ENCODE results near the gene CYTH2. TPM values are rescaled to one million over a fixed set of nuclear protein-coding genes. Genes with fewer than 3 reads are reported as not detected.
A peak's percentile ranks its signal among the peaks of the same experiment; 100 is the strongest.

The CYTH2 gene
- total and polyA plus RNA-seq, 2 experiments from 2014 or later: 41.1 to 60.4 TPM

DNA sequence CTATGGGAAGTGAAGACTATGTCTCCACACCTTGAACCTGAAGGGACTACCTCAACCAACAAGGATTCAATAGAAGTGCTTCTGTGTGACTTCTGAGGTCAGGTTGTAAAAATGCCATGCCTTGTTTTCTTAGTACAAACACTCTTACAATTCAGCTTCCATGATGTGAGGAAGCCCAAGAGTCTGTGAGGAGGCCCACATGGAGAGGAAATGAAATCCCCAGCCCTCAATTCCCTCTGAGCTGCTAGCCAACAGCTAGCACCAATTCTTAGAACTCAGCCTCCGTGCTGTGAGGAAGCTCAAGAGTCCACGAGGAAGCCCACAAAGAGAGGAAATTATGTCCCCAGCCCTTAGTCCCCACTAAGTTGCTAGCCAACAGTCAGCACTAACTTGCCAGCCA lies 55.1 kb downstream of the CYTH2 start:
- Histone ChIP-seq H3K4me3 (no peak overlapping the region), H3K4me2 (no peak overlapping the region), H3K79me2 (replicated peaks; ENCODE audit: insufficient read depth) (no peaks in the 10 kb centered on the region), H3F3A (replicated peaks; ENCODE audit: low read depth) (no peaks in the 10 kb centered on the region), H3K27me3 (ENCODE audit: insufficient read depth) (no peaks in the 10 kb centered on the region), H3K9me2 (ENCODE audit: insufficient read depth) (no peaks in the 10 kb centered on the region), H3K36me3 (ENCODE audit: insufficient read depth) (peaks cover 8% of the 10 kb centered on the region; the same call in 1 of the 2 replicates), H3K4me1 (ENCODE audit: insufficient read depth) (no peaks in the 10 kb centered on the region), H4K20me1 (replicated peaks; ENCODE audit: insufficient read depth) (no peaks in the 10 kb centered on the region), H3K27ac (ENCODE audit: low read depth) (no peak overlapping the region), H2AFZ (0 out of 2 replicates have a peak overlapping the region, but pooled peaks have one; percentile 69)
- Mint-ChIP-seq H3K27ac (no peak overlapping the region), H3K9me3 (peaks cover 40% of the 10 kb centered on the region), H3K36me3 (ENCODE audit: low read depth) (peaks cover 23% of the 10 kb centered on the region; the same call in 2 of the 3 replicates), H3K4me3 (no peak overlapping the region), H3K4me1 (peaks cover 5% of the 10 kb centered on the region; the same call in 1 of the 3 replicates), H3K27me3 (ENCODE audit: insufficient read depth, low read depth, poor library complexity) (peaks cover 10% of the 10 kb centered on the region)
- DNase-seq (ENCODE audit: low spot score): no peak
- ATAC-seq: no peak
- TF ChIP-seq EZH2 (IDR thresholded peaks at IDR 0.05; ENCODE audit: low read depth, unreplicated experiment): no peak
- TF ChIP-seq NANOG (IDR thresholded peaks at IDR 0.05; ENCODE audit: borderline replicate concordance): no peak
- TF ChIP-seq POLR2AphosphoS5 (IDR thresholded peaks at IDR 0.05; ENCODE audit: low read depth): no peak
- no peak for TF ChIP-seq CREB1 (CRISPR knock-in tag; IDR thresholded peaks at IDR 0.05; ENCODE audit: low read depth)
- no peak for TF ChIP-seq EZH2phosphoT487 (IDR thresholded peaks at IDR 0.05; ENCODE audit: unreplicated experiment)
- TF ChIP-seq, protein P1, sequence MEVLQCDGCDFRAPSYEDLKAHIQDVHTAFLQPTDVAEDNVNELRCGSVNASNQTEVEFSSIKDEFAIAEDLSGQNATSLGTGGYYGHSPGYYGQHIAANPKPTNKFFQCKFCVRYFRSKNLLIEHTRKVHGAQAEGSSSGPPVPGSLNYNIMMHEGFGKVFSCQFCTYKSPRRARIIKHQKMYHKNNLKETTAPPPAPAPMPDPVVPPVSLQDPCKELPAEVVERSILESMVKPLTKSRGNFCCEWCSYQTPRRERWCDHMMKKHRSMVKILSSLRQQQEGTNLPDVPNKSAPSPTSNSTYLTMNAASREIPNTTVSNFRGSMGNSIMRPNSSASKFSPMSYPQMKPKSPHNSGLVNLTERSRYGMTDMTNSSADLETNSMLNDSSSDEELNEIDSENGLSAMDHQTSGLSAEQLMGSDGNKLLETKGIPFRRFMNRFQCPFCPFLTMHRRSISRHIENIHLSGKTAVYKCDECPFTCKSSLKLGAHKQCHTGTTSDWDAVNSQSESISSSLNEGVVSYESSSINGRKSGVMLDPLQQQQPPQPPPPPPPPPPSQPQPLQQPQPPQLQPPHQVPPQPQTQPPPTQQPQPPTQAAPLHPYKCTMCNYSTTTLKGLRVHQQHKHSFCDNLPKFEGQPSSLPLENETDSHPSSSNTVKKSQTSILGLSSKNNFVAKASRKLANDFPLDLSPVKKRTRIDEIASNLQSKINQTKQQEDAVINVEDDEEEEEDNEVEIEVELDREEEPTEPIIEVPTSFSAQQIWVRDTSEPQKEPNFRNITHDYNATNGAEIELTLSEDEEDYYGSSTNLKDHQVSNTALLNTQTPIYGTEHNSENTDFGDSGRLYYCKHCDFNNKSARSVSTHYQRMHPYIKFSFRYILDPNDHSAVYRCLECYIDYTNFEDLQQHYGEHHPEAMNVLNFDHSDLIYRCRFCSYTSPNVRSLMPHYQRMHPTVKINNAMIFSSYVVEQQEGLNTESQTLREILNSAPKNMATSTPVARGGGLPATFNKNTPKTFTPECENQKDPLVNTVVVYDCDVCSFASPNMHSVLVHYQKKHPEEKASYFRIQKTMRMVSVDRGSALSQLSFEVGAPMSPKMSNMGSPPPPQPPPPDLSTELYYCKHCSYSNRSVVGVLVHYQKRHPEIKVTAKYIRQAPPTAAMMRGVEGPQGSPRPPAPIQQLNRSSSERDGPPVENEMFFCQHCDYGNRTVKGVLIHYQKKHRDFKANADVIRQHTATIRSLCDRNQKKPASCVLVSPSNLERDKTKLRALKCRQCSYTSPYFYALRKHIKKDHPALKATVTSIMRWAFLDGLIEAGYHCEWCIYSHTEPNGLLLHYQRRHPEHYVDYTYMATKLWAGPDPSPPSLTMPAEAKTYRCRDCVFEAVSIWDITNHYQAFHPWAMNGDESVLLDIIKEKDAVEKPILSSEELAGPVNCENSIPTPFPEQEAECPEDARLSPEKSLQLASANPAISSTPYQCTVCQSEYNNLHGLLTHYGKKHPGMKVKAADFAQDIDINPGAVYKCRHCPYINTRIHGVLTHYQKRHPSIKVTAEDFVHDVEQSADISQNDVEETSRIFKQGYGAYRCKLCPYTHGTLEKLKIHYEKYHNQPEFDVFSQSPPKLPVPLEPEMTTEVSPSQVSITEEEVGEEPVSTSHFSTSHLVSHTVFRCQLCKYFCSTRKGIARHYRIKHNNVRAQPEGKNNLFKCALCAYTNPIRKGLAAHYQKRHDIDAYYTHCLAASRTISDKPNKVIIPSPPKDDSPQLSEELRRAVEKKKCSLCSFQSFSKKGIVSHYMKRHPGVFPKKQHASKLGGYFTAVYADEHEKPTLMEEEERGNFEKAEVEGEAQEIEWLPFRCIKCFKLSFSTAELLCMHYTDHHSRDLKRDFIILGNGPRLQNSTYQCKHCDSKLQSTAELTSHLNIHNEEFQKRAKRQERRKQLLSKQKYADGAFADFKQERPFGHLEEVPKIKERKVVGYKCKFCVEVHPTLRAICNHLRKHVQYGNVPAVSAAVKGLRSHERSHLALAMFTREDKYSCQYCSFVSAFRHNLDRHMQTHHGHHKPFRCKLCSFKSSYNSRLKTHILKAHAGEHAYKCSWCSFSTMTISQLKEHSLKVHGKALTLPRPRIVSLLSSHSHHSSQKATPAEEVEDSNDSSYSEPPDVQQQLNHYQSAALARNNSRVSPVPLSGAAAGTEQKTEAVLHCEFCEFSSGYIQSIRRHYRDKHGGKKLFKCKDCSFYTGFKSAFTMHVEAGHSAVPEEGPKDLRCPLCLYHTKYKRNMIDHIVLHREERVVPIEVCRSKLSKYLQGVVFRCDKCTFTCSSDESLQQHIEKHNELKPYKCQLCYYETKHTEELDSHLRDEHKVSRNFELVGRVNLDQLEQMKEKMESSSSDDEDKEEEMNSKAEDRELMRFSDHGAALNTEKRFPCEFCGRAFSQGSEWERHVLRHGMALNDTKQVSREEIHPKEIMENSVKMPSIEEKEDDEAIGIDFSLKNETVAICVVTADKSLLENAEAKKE (CRISPR knock-in tag; IDR thresholded peaks at IDR 0.05): no peak

DNA sequence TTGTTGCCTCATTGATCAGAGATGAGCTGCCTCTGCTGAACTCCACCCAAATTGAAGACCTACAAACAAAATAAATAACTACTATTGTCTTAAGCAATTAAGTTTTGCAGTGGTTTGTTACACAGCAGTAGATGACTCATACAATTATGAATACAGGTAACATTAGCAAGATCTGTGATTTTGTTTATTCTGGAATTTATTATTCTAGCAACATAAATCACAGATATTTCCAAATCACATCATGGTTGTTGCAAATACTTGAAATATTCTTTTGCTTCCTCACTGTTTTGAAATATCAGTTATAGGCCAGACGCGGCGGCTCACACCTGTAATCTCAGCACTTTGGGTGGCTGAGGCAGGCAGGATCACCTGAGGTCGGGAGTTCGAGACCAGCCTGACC lies 55.6 kb downstream of the CYTH2 start:
- no peaks in the 10 kb centered on the region for H3K4me1 ChIP-seq (ENCODE audit: insufficient read depth)
- H3K4me3 ChIP-seq: no peak overlapping the region
- H3K36me3 ChIP-seq (ENCODE audit: insufficient read depth): peaks cover 8% of the 10 kb centered on the region; the same call in 1 of the 2 replicates
- H4K20me1 ChIP-seq (replicated peaks; ENCODE audit: insufficient read depth): no peaks in the 10 kb centered on the region
- H3K27me3 Mint-ChIP-seq (ENCODE audit: insufficient read depth, low read depth, poor library complexity): peaks cover 12% of the 10 kb centered on the region
- H3K27ac Mint-ChIP-seq: no peak overlapping the region
- H3K79me2 ChIP-seq (replicated peaks; ENCODE audit: insufficient read depth): no peaks in the 10 kb centered on the region
- no peak overlapping the region for H3K4me3 Mint-ChIP-seq
- peaks cover 46% of the 10 kb centered on the region for H3K9me3 Mint-ChIP-seq
- no peaks in the 10 kb centered on the region for H3K27me3 ChIP-seq (ENCODE audit: insufficient read depth)
- no peaks in the 10 kb centered on the region for H3K9me2 ChIP-seq (ENCODE audit: insufficient read depth)
- no peak for ATAC-seq
- H3K36me3 Mint-ChIP-seq (ENCODE audit: low read depth): peaks cover 25% of the 10 kb centered on the region; the same call in 2 of the 3 replicates
- no peak overlapping the region for H3K27ac ChIP-seq (ENCODE audit: low read depth)
- H3K4me2 ChIP-seq: no peak overlapping the region
- peaks cover 5% of the 10 kb centered on the region; the same call in 1 of the 3 replicates for H3K4me1 Mint-ChIP-seq
- H2AFZ ChIP-seq: no peak overlapping the region
- H3F3A ChIP-seq (replicated peaks; ENCODE audit: low read depth): no peaks in the 10 kb centered on the region
- no peak for DNase-seq (ENCODE audit: low spot score)
- TF ChIP-seq, protein P1 (CRISPR knock-in tag; IDR thresholded peaks at IDR 0.05): no peak
- TF ChIP-seq JUNB (IDR thresholded peaks at IDR 0.05; ENCODE audit: unreplicated experiment): no peak
- no peak for TF ChIP-seq EZH2phosphoT487 (IDR thresholded peaks at IDR 0.05; ENCODE audit: unreplicated experiment)

Measured in GM23338 (cell line).